Stimulated activated CD4-positive, alpha-beta T cell treated with anti-CD3 and anti-CD28 coated beads, Interleukin-2, amount 100 ng/mL, for 24 hours (primary cell): Measurements from ENCODE around the gene C9orf78.
A peak's percentile ranks its signal among the peaks of the same experiment; 100 is the strongest.

Source experiments
- DNase-seq, 2 donors: peaks; one replicate each; pipeline ENCODE4 v3.0.0-alpha.2; 2020

The C9orf78 gene

GRCh38 chr9:129835128-129835859 is at the start of gene C9orf78, which contains the start of gene USP20:
C9orf78 (minus strand) TSS chr9:129835275; CDS start chr9:129835221, 54 bp downstream.
USP20 (plus strand) TSS chr9:129835458; CDS start chr9:129852556, 17,098 bp downstream.
- peak; percentile 97 to 98 for DNase-seq

- peak; percentile 96 to 98 for DNase-seq
Observed at GRCh38 chr9:129884220-129885017, 49.3 kb upstream of the C9orf78 start.

GRCh38 chr9:129881547-129882324 is 46.7 kb upstream of the C9orf78 start:
- DNase-seq, result no peak

- no peak for DNase-seq
Observed at GRCh38 chr9:129880654-129881546, 45.8 kb upstream of the C9orf78 start.

GRCh38 chr9:129879991-129880653 is 45.0 kb upstream of the C9orf78 start:
- DNase-seq, result no peak

GRCh38 chr9:129879103-129879699 is 44.1 kb upstream of the C9orf78 start:
- no peak for DNase-seq

GRCh38 chr9:129878291-129878690 is 43.2 kb upstream of the C9orf78 start:
- no peak for DNase-seq

- DNase-seq, result no peak
Observed at GRCh38 chr9:129876815-129877214, 41.7 kb upstream of the C9orf78 start.

- DNase-seq, result no peak
Observed at GRCh38 chr9:129875687-129876395, 40.8 kb upstream of the C9orf78 start.

- DNase-seq, result no peak
Observed at GRCh38 chr9:129875181-129875611, 40.1 kb upstream of the C9orf78 start.

GRCh38 chr9:129874261-129875101 is 39.4 kb upstream of the C9orf78 start:
- no peak for DNase-seq

GRCh38 chr9:129873563-129874190 is 38.6 kb upstream of the C9orf78 start:
- DNase-seq, result no peak

GRCh38 chr9:129871046-129871445 is 36.0 kb upstream of the C9orf78 start:
- no peak for DNase-seq

GRCh38 chr9:129869585-129870501 is 34.8 kb upstream of the C9orf78 start:
- no peak for DNase-seq

- DNase-seq, result peak; percentile 81 to 84
Observed at GRCh38 chr9:129868872-129869486, 33.9 kb upstream of the C9orf78 start.

- DNase-seq, result no peak
Observed at GRCh38 chr9:129868023-129868871, 33.2 kb upstream of the C9orf78 start.
